ENCODE results near the gene TBC1D24.

- TF ChIP-seq EZH2 (IDR thresholded peaks at IDR 0.05; ENCODE audit: borderline replicate concordance, low read depth, low read length, severe bottlenecking): no peak
- no peak for TF ChIP-seq CTCF (IDR thresholded peaks at IDR 0.05; ENCODE audit: borderline replicate concordance, extremely low read depth, low read length, poor library complexity, severe bottlenecking)
Measured at GRCh38 chr16:2493605-2494004, 18.7 kb downstream of the TBC1D24 start.

All from DND-41 (cell line).